ENCODE data around the gene ACKR2.

Gene ACKR2

DNA sequence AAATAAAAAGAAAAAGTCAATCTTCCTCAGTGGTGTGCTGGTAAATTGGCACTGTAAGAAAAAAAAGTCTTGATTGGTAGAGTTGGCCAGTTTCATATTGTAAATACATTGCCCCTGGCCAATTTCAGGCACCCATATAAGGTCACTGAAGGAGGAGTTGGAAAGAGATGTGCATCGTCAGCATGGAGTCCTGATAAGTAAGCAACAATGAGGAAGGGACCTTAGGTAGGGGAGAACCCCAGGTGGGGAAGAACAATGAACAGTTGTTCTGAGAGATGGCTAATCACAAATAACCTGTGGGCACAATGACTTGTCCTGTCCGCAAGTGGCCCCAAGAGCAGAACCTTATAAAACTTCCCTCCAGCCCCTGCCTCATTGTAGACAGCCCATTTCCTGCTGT is 75.1 kb downstream of the ACKR2 start:
- H3K4me1 ChIP-seq (ENCODE audit: low read length) = peaks cover 9% of the 10 kb centered on the region
- TF ChIP-seq, protein P1, sequence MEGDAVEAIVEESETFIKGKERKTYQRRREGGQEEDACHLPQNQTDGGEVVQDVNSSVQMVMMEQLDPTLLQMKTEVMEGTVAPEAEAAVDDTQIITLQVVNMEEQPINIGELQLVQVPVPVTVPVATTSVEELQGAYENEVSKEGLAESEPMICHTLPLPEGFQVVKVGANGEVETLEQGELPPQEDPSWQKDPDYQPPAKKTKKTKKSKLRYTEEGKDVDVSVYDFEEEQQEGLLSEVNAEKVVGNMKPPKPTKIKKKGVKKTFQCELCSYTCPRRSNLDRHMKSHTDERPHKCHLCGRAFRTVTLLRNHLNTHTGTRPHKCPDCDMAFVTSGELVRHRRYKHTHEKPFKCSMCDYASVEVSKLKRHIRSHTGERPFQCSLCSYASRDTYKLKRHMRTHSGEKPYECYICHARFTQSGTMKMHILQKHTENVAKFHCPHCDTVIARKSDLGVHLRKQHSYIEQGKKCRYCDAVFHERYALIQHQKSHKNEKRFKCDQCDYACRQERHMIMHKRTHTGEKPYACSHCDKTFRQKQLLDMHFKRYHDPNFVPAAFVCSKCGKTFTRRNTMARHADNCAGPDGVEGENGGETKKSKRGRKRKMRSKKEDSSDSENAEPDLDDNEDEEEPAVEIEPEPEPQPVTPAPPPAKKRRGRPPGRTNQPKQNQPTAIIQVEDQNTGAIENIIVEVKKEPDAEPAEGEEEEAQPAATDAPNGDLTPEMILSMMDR (IDR thresholded peaks at IDR 0.05; ENCODE audit: low read depth, low read length) = no peak
- no peak for TF ChIP-seq EZH2phosphoT487 (IDR thresholded peaks at IDR 0.05; ENCODE audit: low read depth)

DNA sequence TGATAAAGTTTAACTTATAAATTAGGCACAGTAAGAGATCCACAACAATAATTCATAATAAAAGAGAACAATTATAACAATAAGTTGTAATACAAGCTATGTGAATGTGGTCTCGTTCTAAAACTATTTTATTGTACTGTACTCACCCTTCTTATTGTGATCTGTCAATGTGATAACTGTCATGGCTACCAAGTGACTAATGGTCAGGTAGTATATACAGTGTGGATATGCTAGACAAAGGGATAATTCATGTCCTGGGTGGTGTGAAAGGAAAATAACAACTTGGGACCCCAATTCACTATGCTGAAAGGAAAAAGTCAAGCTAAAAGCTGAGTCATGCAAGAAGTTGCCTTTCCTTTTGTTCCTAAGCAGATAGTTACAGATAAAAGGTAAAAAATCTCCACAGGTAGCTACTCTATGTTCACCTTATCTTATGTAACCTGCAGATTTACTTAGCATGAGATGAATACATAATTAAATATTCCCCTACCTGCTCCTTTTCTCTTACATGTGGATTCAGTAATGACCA is 77.1 kb downstream of the ACKR2 start:
- Histone ChIP-seq H3K4me3 (ENCODE audit: low read length) (no peak overlapping the region), H3K79me2 (ENCODE audit: low read length) (no peaks in the 10 kb centered on the region), H3K36me3 (replicated peaks; ENCODE audit: low read depth, low read length) (no peaks in the 10 kb centered on the region), H3K27me3 (ENCODE audit: low read depth, low read length) (peaks cover 7% of the 10 kb centered on the region; the same call in 1 of the 2 replicates), H3K4me2 (ENCODE audit: low read length) (no peak overlapping the region), H3K9ac (ENCODE audit: low read length) (no peak overlapping the region), H3K27ac (ENCODE audit: low read length) (no peak overlapping the region), H3K4me1 (ENCODE audit: low read length) (peaks cover 4% of the 10 kb centered on the region), H4K20me1 (ENCODE audit: insufficient read depth, low read length) (no peaks in the 10 kb centered on the region), H2AFZ (ENCODE audit: low read depth, low read length) (no peak overlapping the region), H3K9me3 (ENCODE audit: insufficient read depth, low read length) (no peaks in the 10 kb centered on the region)
- no peak for TF ChIP-seq EZH2phosphoT487 (IDR thresholded peaks at IDR 0.05; ENCODE audit: low read depth)
- TF ChIP-seq, protein P1 (IDR thresholded peaks at IDR 0.05; ENCODE audit: low read depth, low read length) = no peak

More for the DNA sequence above, 75.1 kb downstream of the ACKR2 start:
- H3K4me3 ChIP-seq (ENCODE audit: low read length) = no peak overlapping the region
- H2AFZ ChIP-seq (ENCODE audit: low read depth, low read length) = no peak overlapping the region
- H3K9me3 ChIP-seq (ENCODE audit: insufficient read depth, low read length) = no peaks in the 10 kb centered on the region
- H3K4me2 ChIP-seq (ENCODE audit: low read length) = no peak overlapping the region
- H3K27ac ChIP-seq (ENCODE audit: low read length) = no peak overlapping the region
- H3K27me3 ChIP-seq (ENCODE audit: low read depth, low read length) = peaks cover 7% of the 10 kb centered on the region; the same call in 1 of the 2 replicates
- H4K20me1 ChIP-seq (ENCODE audit: insufficient read depth, low read length) = no peaks in the 10 kb centered on the region
- H3K79me2 ChIP-seq (ENCODE audit: low read length) = no peaks in the 10 kb centered on the region
- H3K36me3 ChIP-seq (replicated peaks; ENCODE audit: low read depth, low read length) = no peaks in the 10 kb centered on the region
- no peak overlapping the region for H3K9ac ChIP-seq (ENCODE audit: low read length)

DNA sequence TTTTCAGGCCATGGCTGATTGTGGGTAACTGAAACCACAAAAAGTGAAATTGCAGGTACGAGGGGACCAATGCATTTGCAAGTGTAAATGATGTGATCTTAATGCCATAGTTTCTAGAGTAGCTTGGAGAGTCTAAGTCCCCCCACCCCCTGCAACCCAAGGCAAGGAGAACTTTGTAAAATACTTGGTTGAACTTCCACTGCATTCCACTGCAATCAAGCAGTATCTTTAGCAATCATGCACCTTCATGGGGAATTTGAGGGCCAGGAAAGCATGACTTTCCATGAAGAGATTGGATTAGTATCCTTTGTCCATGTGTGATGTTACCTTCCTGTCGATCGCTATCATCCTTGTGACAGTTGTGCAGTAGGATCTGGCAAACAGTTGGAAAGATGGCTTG is 77.8 kb downstream of the ACKR2 start:
- no peak overlapping the region for H2AFZ ChIP-seq (ENCODE audit: low read depth, low read length)
- no peaks in the 10 kb centered on the region for H3K79me2 ChIP-seq (ENCODE audit: low read length)
- H3K4me1 ChIP-seq (ENCODE audit: low read length) = no peaks in the 10 kb centered on the region
- H4K20me1 ChIP-seq (ENCODE audit: insufficient read depth, low read length) = no peaks in the 10 kb centered on the region
- no peaks in the 10 kb centered on the region for H3K9me3 ChIP-seq (ENCODE audit: insufficient read depth, low read length)
- no peak overlapping the region for H3K4me2 ChIP-seq (ENCODE audit: low read length)
- no peaks in the 10 kb centered on the region for H3K36me3 ChIP-seq (replicated peaks; ENCODE audit: low read depth, low read length)
- no peak overlapping the region for H3K27ac ChIP-seq (ENCODE audit: low read length)
- H3K27me3 ChIP-seq (ENCODE audit: low read depth, low read length) = peaks cover 7% of the 10 kb centered on the region; the same call in 1 of the 2 replicates
- no peak overlapping the region for H3K9ac ChIP-seq (ENCODE audit: low read length)
- no peak overlapping the region for H3K4me3 ChIP-seq (ENCODE audit: low read length)
- TF ChIP-seq EZH2phosphoT487 (IDR thresholded peaks at IDR 0.05; ENCODE audit: low read depth) = no peak
- TF ChIP-seq, protein P1 (IDR thresholded peaks at IDR 0.05; ENCODE audit: low read depth, low read length) = no peak

DNA sequence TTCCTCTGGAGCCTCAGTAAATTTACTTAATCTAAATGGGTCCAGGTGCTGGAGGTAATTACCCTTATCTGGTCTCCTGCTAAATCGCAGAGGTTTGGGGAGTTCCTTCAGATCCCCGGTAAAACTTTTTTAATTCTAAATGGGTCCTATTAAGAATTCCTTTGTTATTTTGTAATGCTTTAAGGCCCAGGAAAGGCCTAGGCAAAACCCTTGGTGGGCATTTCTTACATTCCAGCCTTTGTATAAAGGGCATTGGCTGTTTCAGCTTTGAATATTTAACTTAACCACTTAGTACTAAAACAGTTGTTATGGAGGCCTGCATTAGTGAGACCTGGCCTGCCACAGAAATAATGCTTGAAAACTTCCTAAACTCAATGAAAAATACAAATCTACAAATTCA is 81.8 kb downstream of the ACKR2 start:
- TF ChIP-seq, protein P1 (IDR thresholded peaks at IDR 0.05; ENCODE audit: low read depth, low read length) = no peak
- TF ChIP-seq EZH2phosphoT487 (IDR thresholded peaks at IDR 0.05; ENCODE audit: low read depth) = no peak
- H3K4me1 ChIP-seq (ENCODE audit: low read length) = no peaks in the 10 kb centered on the region
- H3K79me2 ChIP-seq (ENCODE audit: low read length) = no peaks in the 10 kb centered on the region
- H3K27me3 ChIP-seq (ENCODE audit: low read depth, low read length) = peaks cover 14% of the 10 kb centered on the region; the same call in 1 of the 2 replicates
- no peak overlapping the region for H3K27ac ChIP-seq (ENCODE audit: low read length)
- H3K4me3 ChIP-seq (ENCODE audit: low read length) = no peak overlapping the region
- no peak overlapping the region for H3K4me2 ChIP-seq (ENCODE audit: low read length)
- no peak overlapping the region for H2AFZ ChIP-seq (ENCODE audit: low read depth, low read length)
- no peaks in the 10 kb centered on the region for H3K36me3 ChIP-seq (replicated peaks; ENCODE audit: low read depth, low read length)
- H3K9me3 ChIP-seq (ENCODE audit: insufficient read depth, low read length) = no peaks in the 10 kb centered on the region
- no peaks in the 10 kb centered on the region for H4K20me1 ChIP-seq (ENCODE audit: insufficient read depth, low read length)
- no peak overlapping the region for H3K9ac ChIP-seq (ENCODE audit: low read length)
